NCI-H146 treated with DMSO at 0.1 percent for 48 hours (cell line): ENCODE measurements around the gene TRPM3.

Experiments used
- DNase-seq: peaks from one replicate; lab custom pipeline; 2025; ENCODE audit not compliant: unreplicated experiment; lab: John Stamatoyannopoulos, UW

The TRPM3 gene

DNA sequence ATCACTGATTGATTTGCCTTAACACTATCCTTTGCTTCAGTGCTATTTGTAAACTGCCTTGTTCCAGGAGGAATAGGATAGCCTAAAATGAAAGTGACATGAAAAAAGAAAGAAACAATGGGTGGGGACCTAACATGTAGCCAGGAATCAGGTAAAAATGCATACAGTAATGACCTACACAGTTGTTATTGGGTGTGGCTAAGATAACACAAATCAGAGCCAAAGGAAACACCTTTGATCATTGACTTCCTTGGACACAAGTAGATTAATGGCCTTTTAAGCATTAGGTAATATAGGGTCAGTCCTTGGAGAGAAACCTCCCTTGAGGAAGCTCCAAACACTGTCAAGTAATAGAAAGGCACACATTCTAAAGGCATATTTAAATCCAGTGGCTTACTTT is 220.4 kb downstream of the TRPM3 start:
- DNase-seq, result no peak

DNA sequence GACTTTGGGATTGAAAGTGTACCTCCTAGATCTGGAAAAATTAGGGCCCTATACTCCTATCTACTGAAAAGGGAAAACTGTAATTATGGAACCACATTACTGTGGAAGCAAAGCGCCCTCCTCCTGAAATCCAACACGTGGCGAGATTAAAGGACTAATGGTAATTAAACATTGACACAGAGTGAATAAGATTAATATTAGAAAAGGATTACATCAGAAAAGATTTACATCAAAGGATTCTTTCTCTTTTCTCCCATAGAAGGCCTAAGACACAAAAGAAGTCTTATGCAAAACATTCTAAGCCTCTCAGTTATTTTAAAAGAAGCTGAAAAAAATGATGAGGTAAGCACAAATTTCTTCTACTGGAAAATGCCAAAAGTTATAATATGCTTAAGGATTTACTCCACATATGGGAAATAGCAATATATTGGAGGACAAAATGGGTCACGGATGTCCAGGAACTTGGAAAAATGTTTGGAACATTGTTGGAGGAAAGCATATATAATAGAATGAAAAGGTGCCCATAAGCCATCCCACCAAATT is 227.8 kb downstream of the TRPM3 start:
- DNase-seq, result no peak

DNA sequence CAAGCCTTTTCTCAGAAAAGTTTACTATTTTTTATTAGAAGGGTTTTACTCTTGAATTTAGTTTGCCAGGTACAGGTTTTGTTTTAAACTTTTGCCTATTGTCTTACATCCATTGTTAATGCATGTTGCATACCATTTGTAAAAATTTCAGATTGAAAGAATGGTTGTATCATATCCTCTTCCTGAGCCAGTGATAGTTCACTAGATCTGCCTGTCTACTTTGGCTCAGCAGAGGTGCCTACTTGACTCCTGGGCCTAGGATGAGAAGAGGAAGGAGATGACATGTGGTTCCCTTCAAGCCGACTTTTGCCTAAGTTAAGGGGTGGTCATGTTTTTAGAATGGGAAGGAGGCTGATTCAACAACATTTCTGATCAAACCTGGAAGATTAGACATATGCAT is 232.9 kb downstream of the TRPM3 start:
- DNase-seq, result no peak

DNA sequence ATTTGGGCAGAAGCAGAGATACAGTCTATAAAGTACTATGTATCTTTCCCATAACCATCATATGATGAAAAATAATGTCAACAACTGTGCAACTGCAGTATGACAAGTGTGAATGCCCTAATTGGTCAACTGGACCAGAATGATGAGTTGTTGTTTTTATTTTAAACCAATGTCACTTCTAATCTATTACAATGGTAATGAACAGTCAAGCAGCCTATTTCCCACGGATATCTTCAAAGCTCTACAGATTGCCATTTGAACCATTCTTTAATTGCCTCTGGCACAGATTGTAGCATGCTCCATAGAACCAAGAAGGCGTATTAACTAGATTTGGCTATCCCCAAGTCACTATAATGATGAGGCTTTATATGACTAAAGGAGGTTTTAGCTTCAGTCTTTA is 233.6 kb downstream of the TRPM3 start:
- DNase-seq, result no peak

DNA sequence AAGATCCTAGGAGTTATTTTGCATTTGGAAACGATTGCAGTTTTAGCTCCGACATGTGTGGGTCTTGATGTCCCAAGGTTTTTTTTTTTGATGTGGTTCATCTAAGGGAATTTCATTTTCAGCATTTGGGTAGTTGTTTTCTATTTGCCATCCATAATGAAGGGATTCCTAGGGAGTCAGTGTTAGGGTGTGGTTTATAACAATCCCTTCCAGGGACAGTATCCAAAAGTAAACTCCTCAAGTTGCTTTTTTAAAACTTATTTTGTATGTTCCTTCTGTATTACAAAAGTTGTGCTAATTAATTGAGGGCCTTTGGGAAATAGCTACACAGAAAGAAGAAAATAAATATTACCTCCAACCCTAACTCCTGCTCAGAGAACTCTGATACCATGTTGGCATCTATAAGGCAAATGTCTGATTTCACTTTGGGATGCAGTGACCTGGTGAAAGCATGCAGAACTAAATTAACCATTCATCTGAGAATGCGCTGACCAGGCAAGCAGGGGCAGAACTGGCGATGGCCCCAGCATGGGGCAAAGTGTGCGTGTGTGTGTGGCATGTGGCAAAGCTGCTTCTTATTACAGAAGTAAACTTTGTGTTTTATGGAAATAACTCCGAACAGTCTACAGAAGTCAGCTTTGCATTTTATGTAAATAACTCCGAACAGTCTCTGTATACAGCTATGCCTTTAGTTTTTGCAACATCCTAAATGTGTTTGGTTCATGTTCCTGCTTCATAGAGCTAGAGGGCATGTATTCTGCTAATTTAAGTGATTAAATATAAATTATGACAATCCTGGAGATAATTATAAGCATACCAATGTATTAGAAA is 237.2 kb downstream of the TRPM3 start:
- no peak for DNase-seq

DNA sequence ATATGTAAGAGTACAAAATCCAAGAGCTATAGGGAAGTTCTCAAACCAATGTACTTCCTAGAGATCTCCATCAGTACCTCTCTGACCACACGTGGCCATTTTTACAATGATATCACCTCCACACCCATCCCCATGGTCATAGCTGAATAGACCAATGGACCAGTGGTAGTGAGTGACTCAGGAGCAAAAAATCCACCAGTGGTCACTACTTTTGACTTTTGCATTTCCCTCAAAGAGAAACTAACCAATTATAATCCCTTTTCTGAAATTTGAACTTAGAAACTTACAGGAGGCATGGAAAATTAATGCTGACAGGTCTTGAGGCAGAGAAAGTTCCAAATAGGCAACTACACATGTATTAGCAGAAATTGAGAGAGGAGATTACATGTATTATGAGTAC is 238.4 kb downstream of the TRPM3 start:
- no peak for DNase-seq

DNA sequence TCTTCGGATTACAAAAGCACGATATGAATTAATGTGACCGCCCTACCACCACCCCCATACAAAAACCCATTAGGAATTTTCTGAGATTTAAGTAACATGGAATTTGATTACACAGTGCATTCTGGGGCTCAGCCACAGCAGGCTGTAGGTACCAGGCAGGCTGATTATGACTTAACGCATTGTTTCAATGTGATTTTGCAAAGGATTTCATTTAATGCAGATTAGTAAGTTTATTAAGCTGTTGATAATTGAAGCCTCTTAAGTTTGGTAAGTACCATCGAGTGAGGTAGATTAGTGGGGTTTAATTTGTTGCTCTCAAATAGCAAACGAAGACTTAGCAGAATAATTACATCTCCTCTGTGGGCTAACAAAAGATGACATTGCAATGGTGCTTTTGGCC is 240.1 kb downstream of the TRPM3 start:
- no peak for DNase-seq

DNA sequence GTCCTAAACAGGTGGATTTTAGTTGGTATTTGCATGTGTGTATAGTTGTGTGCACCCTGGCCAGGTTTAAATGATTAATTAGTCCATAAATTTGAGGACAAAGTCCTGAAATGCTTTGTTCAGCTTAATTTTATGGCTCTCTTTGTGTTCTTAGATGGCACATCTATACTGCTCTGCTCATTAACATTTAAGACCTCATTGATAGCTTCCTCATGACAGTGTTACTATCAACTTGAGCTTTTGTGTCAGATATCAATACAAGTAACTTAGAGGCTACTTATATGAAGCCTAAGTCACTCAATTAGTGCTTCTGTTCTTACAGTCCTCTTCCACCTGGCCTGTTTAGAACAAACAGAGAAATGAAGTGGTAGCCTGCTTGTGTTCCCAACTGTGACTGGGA is 240.9 kb downstream of the TRPM3 start:
- DNase-seq, result no peak

DNA sequence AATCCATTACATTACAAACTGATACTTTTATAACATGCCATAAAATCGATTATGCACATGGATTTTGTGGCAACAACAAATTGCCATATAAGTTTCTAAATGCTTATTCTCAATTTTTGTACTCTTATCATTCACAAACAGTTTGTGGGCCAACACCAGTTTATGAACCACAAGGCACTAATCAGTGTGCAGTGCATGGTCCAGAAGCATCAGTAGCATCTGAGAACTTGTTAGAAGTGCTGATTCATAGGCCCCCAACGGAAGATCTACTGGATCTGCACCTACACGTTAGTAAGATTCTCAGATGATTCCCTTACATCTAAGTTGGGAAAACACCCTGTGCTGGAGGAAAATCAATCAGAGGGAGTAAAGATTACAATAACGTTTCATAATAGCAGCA is 242.8 kb downstream of the TRPM3 start:
- no peak for DNase-seq

DNA sequence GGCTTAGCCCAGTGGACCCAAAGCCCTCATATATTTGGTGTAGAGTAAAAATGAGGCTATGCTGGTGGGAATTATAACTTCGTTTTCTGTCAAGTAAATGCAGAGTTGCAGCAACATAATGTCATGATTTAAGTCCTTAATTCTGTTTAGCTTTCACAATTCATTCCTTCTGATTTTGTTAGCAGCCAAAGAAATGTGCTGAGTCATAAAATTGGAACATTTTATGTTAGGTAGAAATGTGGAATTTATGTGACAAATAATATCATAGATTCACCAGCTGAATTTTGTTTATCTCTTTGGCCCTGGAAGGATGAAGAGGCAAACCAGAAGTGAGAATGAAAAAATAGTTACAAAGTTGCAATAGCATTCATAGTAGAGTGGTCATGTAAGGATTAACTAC is 247.0 kb downstream of the TRPM3 start:
- DNase-seq, result no peak

DNA sequence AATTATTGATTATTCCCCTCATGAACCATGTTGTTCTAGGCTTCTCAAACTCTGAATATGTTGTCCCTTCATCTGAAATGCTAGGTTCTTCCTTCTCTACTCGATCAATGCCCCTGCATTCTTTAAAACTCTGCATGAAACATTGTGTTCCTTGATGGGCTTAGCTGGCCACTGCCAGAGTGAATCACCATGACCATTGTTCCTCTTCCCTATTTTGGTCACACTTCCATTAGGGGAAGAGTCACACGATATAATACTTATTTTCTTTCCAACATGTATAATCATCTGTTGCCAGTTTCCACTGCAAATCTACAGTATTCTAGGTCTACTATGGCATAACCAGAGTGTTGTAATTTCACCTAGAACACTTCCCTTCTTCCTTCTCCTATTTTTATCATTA is 247.9 kb downstream of the TRPM3 start:
- no peak for DNase-seq

DNA sequence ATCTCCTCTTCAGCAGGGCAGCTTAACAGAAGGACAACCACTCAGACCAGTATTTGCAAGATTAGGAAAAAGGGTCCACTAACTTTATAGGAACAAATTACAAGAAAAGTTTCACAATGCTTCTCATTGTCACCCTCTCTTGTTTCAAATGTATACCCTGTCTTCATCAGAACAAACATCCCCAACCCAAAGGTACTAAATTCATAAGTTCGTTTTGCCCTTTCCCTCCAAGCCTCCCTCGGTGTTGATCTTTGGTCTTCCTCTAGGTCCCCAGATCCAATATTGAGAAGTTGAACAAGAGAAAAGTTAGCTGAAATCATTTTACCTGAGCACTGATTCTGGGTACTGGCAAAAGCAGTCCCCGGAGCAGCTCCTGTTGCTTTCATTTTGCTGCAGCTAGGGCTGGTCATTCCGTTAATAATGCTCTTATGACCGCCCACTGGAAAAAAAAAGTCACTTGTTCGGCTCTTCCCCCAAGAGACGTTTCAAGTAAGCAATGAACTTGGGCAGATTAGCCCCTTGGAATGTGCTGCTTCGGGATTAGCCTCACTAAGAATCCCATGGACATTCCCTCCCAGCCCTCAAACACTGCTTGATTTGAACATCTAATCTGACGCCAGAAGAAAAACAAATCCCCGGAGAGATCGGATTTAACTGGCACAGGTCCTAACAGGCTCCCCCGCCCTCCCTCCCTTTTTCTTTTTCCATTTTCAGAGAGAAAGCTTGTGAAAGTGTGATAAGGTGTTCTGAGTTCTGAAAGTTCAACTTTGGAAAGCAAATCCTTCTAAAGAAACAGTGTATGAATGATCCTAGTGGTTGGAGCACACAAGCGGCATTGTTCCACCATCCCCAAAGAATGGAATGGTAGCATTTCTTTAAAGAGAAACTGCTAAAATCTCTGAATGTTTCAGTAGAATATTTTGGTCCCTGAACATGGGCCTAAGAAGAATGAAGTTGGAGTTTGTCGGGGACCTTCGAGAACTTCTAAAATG is 252.5 kb downstream of the TRPM3 start:
- DNase-seq, result no peak

DNA sequence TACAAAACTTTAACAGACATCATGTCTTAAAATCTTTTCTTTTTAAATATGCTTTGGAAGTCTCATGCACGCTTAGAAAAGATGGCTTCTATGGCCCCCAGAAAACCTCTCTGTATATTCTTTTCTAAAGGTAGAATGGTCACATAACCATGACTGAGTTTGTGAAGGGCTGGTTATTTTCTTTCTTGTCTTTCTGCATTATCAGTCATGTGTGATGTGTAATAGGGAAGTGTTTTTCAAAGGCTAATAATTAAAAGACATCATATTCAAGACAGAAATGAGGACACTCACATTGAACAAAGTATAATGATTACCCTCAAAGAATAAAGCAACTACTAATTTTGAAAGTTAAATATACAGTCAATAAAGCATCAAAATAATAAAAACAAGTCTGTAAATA is 253.4 kb downstream of the TRPM3 start:
- DNase-seq, result no peak

DNA sequence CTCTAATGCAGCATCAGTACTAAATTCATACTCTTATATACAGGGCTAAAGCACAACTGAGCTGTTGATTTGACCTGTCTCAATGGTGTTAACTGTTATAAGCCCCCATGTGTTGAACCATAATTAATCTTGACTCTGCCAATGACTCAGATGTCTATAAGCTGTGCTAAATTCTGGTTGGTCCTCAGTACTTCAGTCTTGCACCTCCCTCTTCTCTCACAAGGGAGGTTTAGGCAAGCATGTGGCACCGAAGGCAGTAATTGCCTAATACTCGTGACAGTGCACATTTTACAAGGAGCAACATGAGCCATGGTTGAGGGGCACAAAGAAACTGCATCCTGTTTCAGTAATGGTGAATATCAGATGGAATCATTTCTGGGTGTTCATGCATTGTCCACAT is 255.9 kb downstream of the TRPM3 start:
- no peak for DNase-seq

DNA sequence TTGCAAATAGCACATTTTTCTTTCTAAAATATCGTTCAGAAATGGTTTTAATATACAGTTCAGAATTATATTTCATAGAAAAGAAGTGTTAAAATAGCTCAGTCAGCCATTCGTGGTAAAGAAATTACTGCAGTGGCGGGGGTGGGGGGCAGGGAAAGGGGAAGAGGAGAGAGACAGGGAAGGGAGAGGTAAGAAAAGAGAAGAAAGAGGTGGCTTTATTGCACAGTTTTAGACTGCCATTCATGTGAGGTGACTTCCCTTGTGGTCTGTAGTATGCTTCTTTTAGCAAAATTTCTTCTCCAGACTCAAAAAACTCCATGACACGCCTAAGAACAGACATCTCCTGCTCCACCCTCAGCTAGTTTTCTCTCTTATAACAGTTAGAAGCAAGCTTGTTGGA is 259.6 kb downstream of the TRPM3 start:
- DNase-seq, result no peak

DNA sequence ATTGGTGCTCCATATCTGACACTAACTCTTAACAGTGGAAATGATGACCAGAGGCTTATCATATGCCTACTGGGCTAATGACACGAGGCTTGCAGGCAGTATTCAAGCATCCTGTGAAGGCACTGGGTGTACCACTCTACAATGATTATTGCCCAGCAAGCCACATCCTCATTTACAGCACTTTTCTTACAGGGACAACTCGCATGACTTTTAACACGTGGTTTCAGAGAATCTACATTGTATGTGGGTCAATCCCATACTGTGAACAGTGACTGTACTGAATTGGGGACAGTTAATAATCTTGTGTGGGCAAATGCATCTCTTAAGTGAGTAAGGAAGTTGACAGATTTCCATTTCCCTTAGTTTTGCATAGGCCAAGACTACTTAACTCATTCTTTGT is 260.0 kb downstream of the TRPM3 start:
- no peak for DNase-seq

DNA sequence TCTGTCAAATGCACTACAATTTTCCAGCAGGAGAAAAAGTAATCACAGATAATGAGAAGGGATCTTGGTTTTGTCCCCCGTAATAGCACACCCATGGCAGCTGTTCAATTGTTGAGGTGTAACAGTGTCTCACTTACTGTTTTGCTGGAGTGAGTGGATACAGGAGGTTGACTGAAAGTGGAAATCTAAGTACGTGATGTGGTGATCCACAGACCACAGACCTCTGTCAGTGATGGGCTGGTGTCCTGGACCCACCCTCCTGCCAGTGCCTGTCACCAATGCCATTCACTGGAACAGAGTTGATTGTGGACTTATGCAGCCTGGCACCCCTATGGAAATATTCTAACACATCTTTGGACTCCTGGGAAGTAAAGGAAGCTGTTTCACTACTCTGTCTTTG is 261.7 kb downstream of the TRPM3 start:
- DNase-seq, result no peak

DNA sequence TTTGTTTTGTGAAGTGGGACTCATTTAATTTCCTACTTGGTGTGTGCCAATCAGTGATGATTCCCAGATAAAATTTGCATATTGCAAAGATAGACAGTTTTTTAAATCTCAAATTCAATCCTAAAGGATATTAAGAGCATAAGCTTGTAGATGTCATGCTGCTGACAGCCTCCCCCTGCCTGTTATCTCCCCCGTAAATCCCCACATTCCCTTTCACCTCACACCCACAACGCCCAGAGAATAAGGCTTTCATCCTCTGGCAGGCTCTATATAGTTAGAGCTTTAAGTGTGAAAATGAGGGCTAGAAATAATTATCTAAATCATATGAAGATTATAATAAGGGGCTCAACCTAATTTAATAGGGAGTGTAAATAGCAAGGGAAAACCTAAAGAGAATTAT is 265.0 kb downstream of the TRPM3 start:
- no peak for DNase-seq

DNA sequence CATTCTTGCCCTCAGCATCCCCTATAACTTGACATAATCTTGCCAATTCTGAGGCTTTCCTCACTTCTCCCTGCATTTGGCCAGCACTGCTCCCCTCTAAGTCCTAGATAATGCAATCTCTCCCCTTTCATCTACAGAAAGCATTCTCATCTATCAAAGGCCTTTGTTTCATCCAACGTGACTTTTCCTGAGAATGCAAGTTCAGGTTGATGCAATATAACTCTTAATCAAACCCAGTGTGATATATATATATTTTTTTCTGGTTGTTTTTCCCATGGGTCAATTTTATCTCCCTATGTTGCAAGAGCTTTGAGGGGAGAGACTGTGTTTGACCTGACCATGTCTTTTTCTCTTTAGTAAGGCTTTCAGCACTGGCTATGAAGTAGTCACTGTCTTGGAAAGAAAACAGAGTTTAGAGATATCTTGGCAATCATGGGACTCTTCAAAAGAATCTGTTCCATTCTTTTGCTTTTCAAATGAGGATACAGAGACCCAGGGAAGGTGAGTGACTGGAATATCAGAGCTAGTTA is 268.6 kb downstream of the TRPM3 start:
- no peak for DNase-seq

DNA sequence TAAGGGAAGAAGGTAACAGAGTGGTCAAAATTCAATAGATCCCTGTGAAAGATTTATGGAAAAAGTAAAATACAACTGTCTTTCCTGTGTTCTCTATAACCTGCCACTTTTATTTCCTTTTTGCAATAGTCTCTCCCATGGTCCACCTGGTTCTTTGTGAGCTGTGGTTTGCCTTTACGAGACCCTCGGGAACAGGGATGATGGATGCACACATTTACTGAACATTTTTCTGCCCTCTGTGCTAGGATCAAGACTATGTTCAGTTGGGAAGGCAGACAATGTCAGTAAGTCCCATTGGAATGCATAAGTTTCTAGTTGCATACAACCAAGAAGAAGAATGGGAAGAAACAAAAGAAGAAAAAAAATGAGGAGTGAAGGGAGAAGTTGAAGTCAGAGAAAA is 281.2 kb downstream of the TRPM3 start:
- DNase-seq, result no peak

DNA sequence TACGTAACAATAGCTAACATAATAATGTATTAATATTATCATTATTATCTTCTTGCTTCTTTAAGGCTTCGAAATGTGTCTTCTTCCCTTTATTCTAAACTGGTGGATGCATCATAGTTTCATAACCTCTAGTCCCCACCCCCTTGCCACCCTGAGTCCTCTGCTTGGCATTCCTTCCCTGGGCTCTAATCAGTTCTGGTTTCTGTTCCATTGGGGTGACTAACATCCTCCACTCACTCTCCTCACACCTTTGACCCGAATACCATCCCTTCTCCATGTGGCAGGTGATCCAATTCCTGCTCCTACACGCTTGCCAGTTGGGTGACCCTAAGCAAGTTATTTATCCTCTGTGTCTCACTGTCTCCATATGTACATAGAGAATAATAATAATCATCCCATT is 286.1 kb downstream of the TRPM3 start:
- DNase-seq, result no peak

DNA sequence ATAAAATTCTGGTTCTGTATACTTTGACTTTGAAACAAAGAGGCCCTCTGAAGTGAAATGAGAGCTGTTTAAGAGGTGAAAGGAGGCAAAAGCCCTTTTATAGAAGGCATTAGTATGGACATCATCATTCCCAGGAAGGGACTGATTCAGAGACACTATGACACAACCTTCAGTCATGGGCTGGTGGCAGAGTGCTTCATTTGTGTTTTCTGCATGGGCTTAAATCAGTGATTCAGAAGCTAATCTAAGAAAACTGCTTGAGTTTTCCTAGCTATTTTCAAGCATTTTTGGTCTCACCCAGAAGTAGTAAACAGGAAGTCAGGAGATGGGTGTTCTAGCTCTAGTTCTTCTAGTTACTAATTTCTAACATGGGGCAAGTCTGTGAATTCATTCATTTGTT is 288.9 kb downstream of the TRPM3 start:
- no peak for DNase-seq
